HepG2 (cell line): ENCODE results near the gene LMAN2L.

Experiments
- MIER3 ChIP-seq: IDR thresholded peaks from 2 replicates; pipeline ENCODE4 v1.6.1; 2016; ENCODE audit warnings: missing compliant biosample characterization, borderline replicate concordance
- TF ChIP-seq, protein P1 (sequence below): sonication (generic); formaldehyde crosslinking; IDR thresholded peaks from 2 replicates; pipeline ENCODE4 v1.4.0; 2020; ENCODE audit warnings: missing genetic modification reagents

DNA sequence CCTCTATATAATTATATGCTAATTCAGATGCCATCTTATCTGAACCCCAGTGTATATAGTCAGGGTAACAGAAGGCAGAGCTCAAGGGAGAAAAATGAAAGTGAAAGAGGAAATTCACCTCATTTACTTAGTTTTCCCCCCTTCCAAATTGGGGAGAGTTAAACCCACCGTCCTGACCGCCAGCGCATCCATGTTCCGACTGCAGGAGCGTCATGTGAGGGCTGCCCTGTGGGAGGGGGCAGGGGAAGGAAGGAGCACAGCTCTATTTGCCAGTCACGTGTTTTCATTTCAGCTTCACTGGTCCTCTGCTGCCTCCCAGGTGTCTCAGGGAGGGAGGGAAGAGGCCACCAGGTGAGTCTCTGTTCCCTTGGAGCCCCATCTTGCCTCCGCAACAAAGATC lies 34.1 kb upstream of the LMAN2L start:
- TF ChIP-seq, protein P1, sequence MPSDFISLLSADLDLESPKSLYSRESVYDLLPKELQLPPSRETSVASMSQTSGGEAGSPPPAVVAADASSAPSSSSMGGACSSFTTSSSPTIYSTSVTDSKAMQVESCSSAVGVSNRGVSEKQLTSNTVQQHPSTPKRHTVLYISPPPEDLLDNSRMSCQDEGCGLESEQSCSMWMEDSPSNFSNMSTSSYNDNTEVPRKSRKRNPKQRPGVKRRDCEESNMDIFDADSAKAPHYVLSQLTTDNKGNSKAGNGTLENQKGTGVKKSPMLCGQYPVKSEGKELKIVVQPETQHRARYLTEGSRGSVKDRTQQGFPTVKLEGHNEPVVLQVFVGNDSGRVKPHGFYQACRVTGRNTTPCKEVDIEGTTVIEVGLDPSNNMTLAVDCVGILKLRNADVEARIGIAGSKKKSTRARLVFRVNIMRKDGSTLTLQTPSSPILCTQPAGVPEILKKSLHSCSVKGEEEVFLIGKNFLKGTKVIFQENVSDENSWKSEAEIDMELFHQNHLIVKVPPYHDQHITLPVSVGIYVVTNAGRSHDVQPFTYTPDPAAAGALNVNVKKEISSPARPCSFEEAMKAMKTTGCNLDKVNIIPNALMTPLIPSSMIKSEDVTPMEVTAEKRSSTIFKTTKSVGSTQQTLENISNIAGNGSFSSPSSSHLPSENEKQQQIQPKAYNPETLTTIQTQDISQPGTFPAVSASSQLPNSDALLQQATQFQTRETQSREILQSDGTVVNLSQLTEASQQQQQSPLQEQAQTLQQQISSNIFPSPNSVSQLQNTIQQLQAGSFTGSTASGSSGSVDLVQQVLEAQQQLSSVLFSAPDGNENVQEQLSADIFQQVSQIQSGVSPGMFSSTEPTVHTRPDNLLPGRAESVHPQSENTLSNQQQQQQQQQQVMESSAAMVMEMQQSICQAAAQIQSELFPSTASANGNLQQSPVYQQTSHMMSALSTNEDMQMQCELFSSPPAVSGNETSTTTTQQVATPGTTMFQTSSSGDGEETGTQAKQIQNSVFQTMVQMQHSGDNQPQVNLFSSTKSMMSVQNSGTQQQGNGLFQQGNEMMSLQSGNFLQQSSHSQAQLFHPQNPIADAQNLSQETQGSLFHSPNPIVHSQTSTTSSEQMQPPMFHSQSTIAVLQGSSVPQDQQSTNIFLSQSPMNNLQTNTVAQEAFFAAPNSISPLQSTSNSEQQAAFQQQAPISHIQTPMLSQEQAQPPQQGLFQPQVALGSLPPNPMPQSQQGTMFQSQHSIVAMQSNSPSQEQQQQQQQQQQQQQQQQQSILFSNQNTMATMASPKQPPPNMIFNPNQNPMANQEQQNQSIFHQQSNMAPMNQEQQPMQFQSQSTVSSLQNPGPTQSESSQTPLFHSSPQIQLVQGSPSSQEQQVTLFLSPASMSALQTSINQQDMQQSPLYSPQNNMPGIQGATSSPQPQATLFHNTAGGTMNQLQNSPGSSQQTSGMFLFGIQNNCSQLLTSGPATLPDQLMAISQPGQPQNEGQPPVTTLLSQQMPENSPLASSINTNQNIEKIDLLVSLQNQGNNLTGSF (CRISPR knock-in tag), result no peak
- no peak for TF ChIP-seq MIER3
